ENCODE measurements around the gene DDRGK1.

DDRGK1 gene

GRCh38 chr20:3229798-3230197, 25.3 kb upstream of the DDRGK1 start:
- no peak for DNase-seq (ENCODE audit: extremely low spot score)
- CTCF ChIA-PET, result no interaction called here
- TF ChIP-seq HDGF (IDR thresholded peaks at IDR 0.05; ENCODE audit: borderline replicate concordance), result no peak
- no peak for TF ChIP-seq SP1 (IDR thresholded peaks at IDR 0.05)
- no peak for TF ChIP-seq TARDBP (IDR thresholded peaks at IDR 0.05)
- TF ChIP-seq FOXM1 (IDR thresholded peaks at IDR 0.05; ENCODE audit: borderline replicate concordance), result no peak
- TF ChIP-seq ZNF384 (IDR thresholded peaks at IDR 0.05), result no peak
- no peak for TF ChIP-seq NFRKB (IDR thresholded peaks at IDR 0.05)
- no peak for TF ChIP-seq FOXA1 (IDR thresholded peaks at IDR 0.05)
- TF ChIP-seq ELF4 (IDR thresholded peaks at IDR 0.05), result no peak
- TF ChIP-seq LEF1 (IDR thresholded peaks at IDR 0.05; ENCODE audit: borderline replicate concordance), result no peak
- POLR2A ChIA-PET, result no interaction called here

GRCh38 chr20:3229158-3229557, 24.7 kb upstream of the DDRGK1 start:
- TF ChIP-seq ARNT (IDR thresholded peaks at IDR 0.05) (no peak), LEF1 (IDR thresholded peaks at IDR 0.05; ENCODE audit: borderline replicate concordance) (no peak), FOXM1 (IDR thresholded peaks at IDR 0.05; ENCODE audit: borderline replicate concordance) (no peak), SP1 (IDR thresholded peaks at IDR 0.05) (no peak), TARDBP (IDR thresholded peaks at IDR 0.05) (no peak), ELF4 (IDR thresholded peaks at IDR 0.05) (no peak), HDGF (IDR thresholded peaks at IDR 0.05; ENCODE audit: borderline replicate concordance) (no peak), ZNF384 (IDR thresholded peaks at IDR 0.05) (no peak), L3MBTL2 (conservative IDR thresholded peaks at IDR 0.05) (no peak), PKNOX1 (IDR thresholded peaks at IDR 0.05) (no peak), FOXK2 (IDR thresholded peaks at IDR 0.05) (no peak), FOXA1 (IDR thresholded peaks at IDR 0.05) (no peak), NFRKB (IDR thresholded peaks at IDR 0.05) (no peak)
- CTCF ChIA-PET, result no interaction called here
- no peak for DNase-seq (ENCODE audit: extremely low spot score)
- POLR2A ChIA-PET, result no interaction called here

- CTCF ChIA-PET, result no interaction called here
- TF ChIP-seq ZNF384 (IDR thresholded peaks at IDR 0.05) (no peak), BHLHE40 (IDR thresholded peaks at IDR 0.05; ENCODE audit: borderline replicate concordance) (no peak), LEF1 (IDR thresholded peaks at IDR 0.05; ENCODE audit: borderline replicate concordance) (no peak), NFRKB (IDR thresholded peaks at IDR 0.05) (no peak), PKNOX1 (IDR thresholded peaks at IDR 0.05) (no peak), L3MBTL2 (conservative IDR thresholded peaks at IDR 0.05) (no peak), CTBP1 (IDR thresholded peaks at IDR 0.05; ENCODE audit: borderline replicate concordance) (no peak), FOXK2 (IDR thresholded peaks at IDR 0.05) (no peak), ELF4 (IDR thresholded peaks at IDR 0.05) (no peak), SP1 (IDR thresholded peaks at IDR 0.05) (no peak), FOXA1 (IDR thresholded peaks at IDR 0.05) (no peak), HDGF (IDR thresholded peaks at IDR 0.05; ENCODE audit: borderline replicate concordance) (no peak), FOXM1 (IDR thresholded peaks at IDR 0.05; ENCODE audit: borderline replicate concordance) (no peak), TARDBP (IDR thresholded peaks at IDR 0.05) (no peak), SUZ12 (IDR thresholded peaks at IDR 0.05) (no peak), ARNT (IDR thresholded peaks at IDR 0.05) (no peak)
- DNase-seq (ENCODE audit: extremely low spot score), result no peak
- POLR2A ChIA-PET, result no interaction called here
Observed at GRCh38 chr20:3228750-3229032, 24.2 kb upstream of the DDRGK1 start.

GRCh38 chr20:3227936-3228749, 23.7 kb upstream of the DDRGK1 start:
- POLR2A ChIA-PET, result no interaction called here
- no peak for TF ChIP-seq FOXA1 (IDR thresholded peaks at IDR 0.05)
- TF ChIP-seq SP1 (IDR thresholded peaks at IDR 0.05), result no peak
- TF ChIP-seq TARDBP (IDR thresholded peaks at IDR 0.05), result no peak
- TF ChIP-seq FOXM1 (IDR thresholded peaks at IDR 0.05; ENCODE audit: borderline replicate concordance), result no peak
- no peak for TF ChIP-seq SUZ12 (IDR thresholded peaks at IDR 0.05)
- no peak for TF ChIP-seq L3MBTL2 (conservative IDR thresholded peaks at IDR 0.05)
- TF ChIP-seq NFRKB (IDR thresholded peaks at IDR 0.05), result no peak
- TF ChIP-seq BHLHE40 (IDR thresholded peaks at IDR 0.05; ENCODE audit: borderline replicate concordance), result no peak
- TF ChIP-seq LEF1 (IDR thresholded peaks at IDR 0.05; ENCODE audit: borderline replicate concordance), result no peak
- no peak for TF ChIP-seq ARNT (IDR thresholded peaks at IDR 0.05)
- no peak for TF ChIP-seq ELF4 (IDR thresholded peaks at IDR 0.05)
- CTCF ChIA-PET, result no interaction called here

GRCh38 chr20:3227506-3227905, 23.0 kb upstream of the DDRGK1 start:
- no peak for DNase-seq (ENCODE audit: extremely low spot score)
- TF ChIP-seq FOXK2 (IDR thresholded peaks at IDR 0.05), result no peak
- TF ChIP-seq BHLHE40 (IDR thresholded peaks at IDR 0.05; ENCODE audit: borderline replicate concordance), result no peak
- no peak for TF ChIP-seq L3MBTL2 (conservative IDR thresholded peaks at IDR 0.05)
- no peak for TF ChIP-seq NFRKB (IDR thresholded peaks at IDR 0.05)
- POLR2A ChIA-PET, result no interaction called here
- CTCF ChIA-PET, result no interaction called here

More at GRCh38 chr20:3227936-3228749, 23.7 kb upstream of the DDRGK1 start:
- DNase-seq (ENCODE audit: extremely low spot score), result no peak

- DNase-seq (ENCODE audit: extremely low spot score), result no peak
- CTCF ChIA-PET, result no interaction called here
- TF ChIP-seq FOXK2 (IDR thresholded peaks at IDR 0.05), result no peak
- TF ChIP-seq BHLHE40 (IDR thresholded peaks at IDR 0.05; ENCODE audit: borderline replicate concordance), result no peak
- TF ChIP-seq L3MBTL2 (conservative IDR thresholded peaks at IDR 0.05), result no peak
- TF ChIP-seq TARDBP (IDR thresholded peaks at IDR 0.05), result no peak
- no peak for TF ChIP-seq ZNF384 (IDR thresholded peaks at IDR 0.05)
- no peak for TF ChIP-seq NFRKB (IDR thresholded peaks at IDR 0.05)
- no peak for TF ChIP-seq CTBP1 (IDR thresholded peaks at IDR 0.05; ENCODE audit: borderline replicate concordance)
- TF ChIP-seq SP1 (IDR thresholded peaks at IDR 0.05), result no peak
- TF ChIP-seq FOXA1 (IDR thresholded peaks at IDR 0.05), result no peak
- no peak for TF ChIP-seq FOXM1 (IDR thresholded peaks at IDR 0.05; ENCODE audit: borderline replicate concordance)
- no peak for TF ChIP-seq SUZ12 (IDR thresholded peaks at IDR 0.05)
- TF ChIP-seq ELF4 (IDR thresholded peaks at IDR 0.05), result no peak
- no peak for TF ChIP-seq PKNOX1 (IDR thresholded peaks at IDR 0.05)
- TF ChIP-seq LEF1 (IDR thresholded peaks at IDR 0.05; ENCODE audit: borderline replicate concordance), result no peak
- POLR2A ChIA-PET, result no interaction called here
Observed at GRCh38 chr20:3226864-3227263, 22.4 kb upstream of the DDRGK1 start.
